GM12878 (cell line): ENCODE data around the gene PLCG2. TPM values are rescaled to one million over a fixed set of nuclear protein-coding genes. Genes with fewer than 3 reads are reported as not detected.

Source experiments
- ATAC-seq: fragments of 200-7000 bp; cut with Tn5 transposase; 3 replicates; pipeline ENCODE4 v1.9.1; 2020; ENCODE audit warnings: mild to moderate bottlenecking, moderate library complexity
- BruUV-seq: library from RNA; stranded (reverse); fragments of 400-500 nt; replicated peaks from 2 replicates; lab custom pipeline; 2021; lab: Mats Ljungman, UMichigan
- CTCF ChIA-PET: fragments of 300-600 bp; sonication (Branson Sonifier 250); formaldehyde crosslinking; extraction: SDS; loops from one replicate; lab custom pipeline; 2021; ENCODE audit warnings: inconsistent platforms; lab: Yijun Ruan, JAX
- POLR2A ChIA-PET: fragments of 350-600 bp; formaldehyde crosslinking; extraction: SDS; loops from one replicate; lab custom pipeline; 2021; ENCODE audit warnings: inconsistent platforms; lab: Charles Lee
- RAD21 ChIA-PET: fragments of 300-600 bp; sonication (Branson Sonifier 250); formaldehyde crosslinking; loops from one replicate; lab custom pipeline; 2023; ENCODE audit warnings: antibody characterized with exemption; ENCODE audit not compliant: unreplicated experiment; lab: Charles Lee
- SMC1A ChIA-PET: fragments of 300-600 bp; sonication (Branson Sonifier 250); formaldehyde crosslinking; loops from one replicate; lab custom pipeline; 2023; ENCODE audit not compliant: unreplicated experiment, uncharacterized antibody; lab: Charles Lee
- DNase-seq: peaks from one replicate; pipeline ENCODE4 v3.0.0-alpha.2; 2011; ENCODE audit warnings: low read depth, low spot score
- FAIRE-seq: peaks from 3 replicates; lab custom pipeline; 2011; peaks lifted over from hg19 to GRCh38; lab: Jason Lieb, UNC
- H2AFZ ChIP-seq: 2 replicates; pipeline ENCODE4 v1.6.0; 2011; ENCODE audit warnings: low read depth, low read length, control low read depth; ENCODE audit not compliant: control insufficient read depth
- H3K27ac ChIP-seq: 2 replicates; pipeline ENCODE4 v1.5.1; 2011; ENCODE audit warnings: control low read depth; ENCODE audit not compliant: control insufficient read depth, insufficient read depth
- H3K27me3 ChIP-seq, 2 experiments: replicated peaks in 1 of 2; 2 replicates each; pipeline versions ENCODE4 v1.6.0 to v1.6.1; 2011; ENCODE audit warnings: low read length in 1 of 2; ENCODE audit not compliant: control insufficient read depth in 2 of 2, insufficient read depth in 2 of 2
- H3K36me3 ChIP-seq, 2 experiments: 2 replicates each; pipeline ENCODE4 v1.5.1; 2011; ENCODE audit warnings: low read length in 1 of 2; ENCODE audit not compliant: control insufficient read depth in 2 of 2, insufficient read depth in 2 of 2
- H3K4me1 ChIP-seq: 2 replicates; pipeline ENCODE4 v1.6.1; 2011; ENCODE audit warnings: mild to moderate bottlenecking, low read length, moderate library complexity, mixed read lengths; ENCODE audit not compliant: control insufficient read depth, insufficient read depth
- H3K4me2 ChIP-seq: 2 replicates; pipeline ENCODE4 v1.6.0; 2011; ENCODE audit warnings: control low read depth; ENCODE audit not compliant: control insufficient read depth, insufficient read depth
- H3K4me3 ChIP-seq: fragments of 200-600 bp; sonication (generic); 2 replicates; pipeline ENCODE4 v1.5.1; 2016
- H3K79me2 ChIP-seq: 2 replicates; pipeline ENCODE4 v1.6.0; 2011; ENCODE audit warnings: low read length; ENCODE audit not compliant: control insufficient read depth, insufficient read depth
- H3K9ac ChIP-seq: 2 replicates; pipeline ENCODE4 v1.8.0; 2011; ENCODE audit warnings: low read length, control low read depth, mixed read lengths; ENCODE audit not compliant: control insufficient read depth, insufficient read depth
- H3K9me3 ChIP-seq: replicated peaks from 3 replicates; pipeline ENCODE4 v1.5.1; 2011; ENCODE audit warnings: mild to moderate bottlenecking, low read length; ENCODE audit not compliant: control insufficient read depth, insufficient read depth
- H4K20me1 ChIP-seq: 2 replicates; pipeline ENCODE4 v1.6.0; 2011; ENCODE audit not compliant: control insufficient read depth, insufficient read depth
- BCLAF1 ChIP-seq: fragments of 450-650 bp; IDR thresholded peaks from 2 replicates; pipeline ENCODE4 v1.6.1; 2017; ENCODE audit warnings: antibody characterized with exemption, mild to moderate bottlenecking, moderate library complexity
- BMI1 ChIP-seq: fragments of 450-650 bp; IDR thresholded peaks from 2 replicates; pipeline ENCODE4 v1.6.1; 2016; ENCODE audit warnings: mild to moderate bottlenecking, moderate library complexity, borderline replicate concordance
- DPF2 ChIP-seq: fragments of 450-650 bp; IDR thresholded peaks from 2 replicates; pipeline ENCODE4 v1.6.1; 2017; ENCODE audit warnings: mild to moderate bottlenecking
- EP300 ChIP-seq, 2 experiments: fragments of 150-350 bp in 1 of 2; IDR thresholded peaks; 2 replicates each; pipeline ENCODE4 v1.6.1; 2011 to 2012; ENCODE audit warnings: low read depth in 2 of 2, low read length in 2 of 2, borderline replicate concordance in 1 of 2, improper control_type of control experiment in 1 of 2, inconsistent platforms in 1 of 2; ENCODE audit not compliant: control insufficient read depth in 1 of 2
- KAT2A ChIP-seq: conservative IDR thresholded peaks from 2 replicates; pipeline ENCODE4 v1.6.1; 2011; ENCODE audit warnings: low read depth, low read length; ENCODE audit not compliant: control insufficient read depth
- LARP7 ChIP-seq: fragments of 450-650 bp; IDR thresholded peaks from 2 replicates; pipeline ENCODE4 v1.6.1; 2017; ENCODE audit warnings: mild to moderate bottlenecking
- MEF2B ChIP-seq: fragments of 450-650 bp; IDR thresholded peaks from 2 replicates; pipeline ENCODE4 v1.6.1; 2018; ENCODE audit warnings: mild to moderate bottlenecking, moderate library complexity; ENCODE audit not compliant: partially characterized antibody, poor library complexity, severe bottlenecking
- MYB ChIP-seq: fragments of 150-350 bp; IDR thresholded peaks from 2 replicates; pipeline ENCODE4 v1.6.1; 2014; ENCODE audit warnings: mild to moderate bottlenecking, low read depth, low read length, borderline replicate concordance
- NFIC ChIP-seq: IDR thresholded peaks from 2 replicates; pipeline ENCODE4 v1.6.1; 2012; ENCODE audit warnings: low read depth, mild to moderate bottlenecking, inconsistent platforms, low read length, moderate library complexity
- NR2C1 ChIP-seq: fragments of 450-650 bp; IDR thresholded peaks from 2 replicates; pipeline ENCODE4 v1.6.1; 2017; ENCODE audit warnings: antibody characterized with exemption, mild to moderate bottlenecking, moderate library complexity
- PBX3 ChIP-seq: IDR thresholded peaks from 2 replicates; pipeline ENCODE4 v1.6.1; 2011; ENCODE audit warnings: mild to moderate bottlenecking, low read depth, low read length, moderate library complexity; ENCODE audit not compliant: insufficient replicate concordance
- RFX5 ChIP-seq: IDR thresholded peaks from 2 replicates; pipeline ENCODE4 v1.6.1; 2011; ENCODE audit warnings: low read depth, low read length, improper control_type of control experiment
- SMC3 ChIP-seq: IDR thresholded peaks from 2 replicates; pipeline ENCODE4 v1.6.1; 2011; ENCODE audit warnings: low read length, improper control_type of control experiment, borderline replicate concordance
- WRNIP1 ChIP-seq: IDR thresholded peaks from 2 replicates; pipeline ENCODE4 v1.6.1; 2011; ENCODE audit warnings: low read depth, low read length, improper control_type of control experiment, borderline replicate concordance
- ZNF274 ChIP-seq: IDR thresholded peaks from one replicate; pipeline ENCODE4 v1.8.0; 2011; ENCODE audit not compliant: insufficient read length, insufficient read depth
- WGBS: methylation state at CpG from one replicate; pipeline ENCODE4 v1.1.6; 2016; ENCODE audit warnings: low lambda C conversion rate; ENCODE audit not compliant: insufficient replicate concordance, insufficient coverage; ENCODE audit errors: missing lambda C conversion rate; 5-methylcytosine and 5-hydroxymethylcytosine counted together
- in situ Hi-C: fragments of 300-500 bp; cut with MboI; formaldehyde crosslinking; loops from 9 replicates; pipeline ENCODE4 v1.14.3; 2018; ENCODE audit warnings: mixed read lengths
- intact Hi-C: fragments of 100-400 bp; cut with micrococcal nuclease; formaldehyde crosslinking; loops from one replicate; pipeline ENCODE4 v1.14.2; 2022; ENCODE audit not compliant: unreplicated experiment
- polyA plus RNA-seq, 11 experiments: library from polyadenylated mRNA; depleted of rRNA in 4 of 11; unstranded in 6 of 11; stranded (reverse) in 5 of 11; fragments of >200 nt; fragmentation: Nextera tagmentation in 4 of 11; fragmentation: Illumina TruSeq in 1 of 11; extraction: Ambion mirVana in 4 of 11; extraction: Trizol in 1 of 11; gene quantifications; 1 replicate in 1 of 11; 2 replicates in 10 of 11; pipeline versions ENCODE4 v1.2.1 to v1.2.3, GENCODE V29; 2011 to 2016; ENCODE audit warnings: inconsistent platforms in 2 of 11, missing spikeins in 2 of 11, low read depth in 1 of 11
- total RNA-seq, 4 experiments: library from RNA; depleted of rRNA in 3 of 4; stranded (reverse); fragments of >200 nt in 3 of 4; fragmentation: Illumina TruSeq in 1 of 4; extraction: Trizol in 1 of 4; gene quantifications; 2 replicates each; pipeline versions ENCODE4 v1.2.1 to v1.2.3, GENCODE V29; 2013 to 2021

PLCG2 gene
- total and polyA plus RNA-seq, 10 of the 15 experiments (the other 5 are each of a cell fraction or from before 2014, with no cell fraction given) = 47.6 to 256 (median 149) TPM

DNA sequence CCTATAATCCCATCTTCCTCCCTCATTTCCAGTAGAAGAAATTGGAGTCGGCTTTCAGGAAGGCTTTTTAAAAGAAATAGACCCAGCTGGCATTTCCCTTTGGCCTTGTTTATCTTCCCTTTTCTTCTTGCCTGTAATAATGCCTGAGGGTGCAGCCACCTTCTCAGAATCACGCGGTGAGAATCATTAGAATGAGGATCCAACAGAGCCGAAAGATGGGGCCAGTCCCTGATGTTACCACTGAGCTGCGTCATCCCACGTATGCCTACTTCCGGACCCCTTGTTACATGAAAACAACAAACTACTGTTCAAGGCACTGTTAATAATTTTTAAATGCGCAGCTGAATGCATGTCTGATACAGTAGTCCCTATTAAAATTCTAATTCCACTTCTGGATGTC, 208.0 kb downstream of the PLCG2 start:
- H3K79me2 ChIP-seq = no peaks in the 10 kb centered on the region
- H3K9me3 ChIP-seq = no peaks in the 10 kb centered on the region
- H4K20me1 ChIP-seq = no peaks in the 10 kb centered on the region
- no peak overlapping the region for H2AFZ ChIP-seq
- 72% methylated on average over 8 of the region's 8 CpGs for WGBS
- ATAC-seq (no peak), FAIRE-seq (no peak), DNase-seq (no peak)
- SMC1A ChIA-PET = no interaction called here
- no peak overlapping the region for H3K27ac ChIP-seq
- POLR2A ChIA-PET = no interaction called here
- H3K4me3 ChIP-seq = no peak overlapping the region
- H3K36me3 ChIP-seq = no peaks in the 10 kb centered on the region
- BruUV-seq = no TSS peak
- no peaks in the 10 kb centered on the region for H3K4me1 ChIP-seq
- H3K4me2 ChIP-seq = no peak overlapping the region
- CTCF ChIA-PET = no interaction called here
- TF ChIP-seq NFIC (no peak), BCLAF1 (no peak), PBX3 (no peak), MYB (no peak), KAT2A (no peak), NR2C1 (no peak), DPF2 (no peak), RFX5 (no peak), BMI1 (no peak), LARP7 (no peak), WRNIP1 (no peak), ZNF274 (no peak), SMC3 (no peak), MEF2B (no peak), EP300 (IDR thresholded peaks at IDR 0.05; ENCODE audit: borderline replicate concordance in 1 of 2, control insufficient read depth in 1 of 2, low read depth in 2 of 2, low read length in 2 of 2) (no peak)
- intact Hi-C loops (no loop called here), in situ Hi-C loops (no loop called here)
- H3K9ac ChIP-seq = no peak overlapping the region
- RAD21 ChIA-PET = no interaction called here
- 0 out of 4 replicates have a peak, but pooled peaks cover 0 to 2% of the 10 kb centered on the region in 2 experiments for H3K27me3 ChIP-seq
